Measurements from ENCODE around the gene NRG3. TPM values are rescaled to one million over a fixed set of nuclear protein-coding genes. Genes with fewer than 3 reads are reported as not detected.

NRG3 gene
- total and polyA plus RNA-seq, 11 donors: 0.11 to 0.41 (median 0.27) TPM; not detected in 7

- H3K27me3 ChIP-seq: no peaks in the 10 kb centered on the region
- no peak overlapping the region for H3K4me3 ChIP-seq
- H3K9me3 ChIP-seq: no peaks in the 10 kb centered on the region
- DNase-seq: no peak
- H3K36me3 ChIP-seq: no peaks in the 10 kb centered on the region
- TF ChIP-seq CTCF (IDR thresholded peaks at IDR 0.05) (no peak), POLR2A (IDR thresholded peaks at IDR 0.05) (no peak)
- H3K4me1 ChIP-seq: no peaks in the 10 kb centered on the region
- 86 to 90% (median 88%) methylated on average over 7 of the region's 7 CpGs for WGBS, 4 donors
- H3K27ac ChIP-seq: no peak overlapping the region
- intact Hi-C loops (cut with DNase I): no loop called here
- no peak for ATAC-seq
These were observed 940.7 kb downstream of the NRG3 start for GRCh38 chr10:82815680-82816079.

GRCh38 chr10:82817676-82818422, 942.9 kb downstream of the NRG3 start:
- ATAC-seq: no peak
- no peak for TF ChIP-seq CTCF (IDR thresholded peaks at IDR 0.05)
- no peak for TF ChIP-seq POLR2A (IDR thresholded peaks at IDR 0.05)
- Histone ChIP-seq H3K27me3 (no peaks in the 10 kb centered on the region), H3K27ac (no peak overlapping the region), H3K4me3 (no peak overlapping the region), H3K9me3 (no peaks in the 10 kb centered on the region), H3K4me1 (no peaks in the 10 kb centered on the region), H3K36me3 (no peaks in the 10 kb centered on the region)
- 88 to 94% (median 91%) methylated on average over 6 of the region's 6 CpGs for WGBS, 4 donors
- DNase-seq: no peak
- intact Hi-C loops (cut with DNase I): no loop called here

- H3K9me3 ChIP-seq: no peaks in the 10 kb centered on the region
- H3K4me1 ChIP-seq: no peaks in the 10 kb centered on the region
- intact Hi-C loops (cut with DNase I): no loop called here
- DNase-seq: no peak
- no peak for ATAC-seq
- WGBS, 4 donors: 46 to 59% (median 51%) methylated on average over 2 of the region's 2 CpGs
- no peaks in the 10 kb centered on the region for H3K36me3 ChIP-seq
- TF ChIP-seq CTCF (IDR thresholded peaks at IDR 0.05) (no peak), POLR2A (IDR thresholded peaks at IDR 0.05) (no peak)
- H3K4me3 ChIP-seq: no peak overlapping the region
- H3K27me3 ChIP-seq: peaks cover 0 to 2% (median 0%) of the 10 kb centered on the region in 9 donors
- H3K27ac ChIP-seq: no peak overlapping the region
These were observed 946.0 kb downstream of the NRG3 start for GRCh38 chr10:82821043-82821442.

- DNase-seq: no peak
- peaks cover 0 to 2% (median 0%) of the 10 kb centered on the region in 9 donors for H3K27me3 ChIP-seq
- WGBS, 4 donors: 89 to 100% (median 97%) methylated on average over 1 of the region's 1 CpG
- ATAC-seq: no peak
- no peak for TF ChIP-seq POLR2A (IDR thresholded peaks at IDR 0.05)
- H3K4me3 ChIP-seq: no peak overlapping the region
- no peak overlapping the region for H3K27ac ChIP-seq
- H3K4me1 ChIP-seq: no peaks in the 10 kb centered on the region
- H3K36me3 ChIP-seq: no peaks in the 10 kb centered on the region
- intact Hi-C loops (cut with DNase I): no loop called here
- H3K9me3 ChIP-seq: no peaks in the 10 kb centered on the region
These were observed 951.1 kb downstream of the NRG3 start for GRCh38 chr10:82826132-82826531.

GRCh38 chr10:82827901-82828300, 952.9 kb downstream of the NRG3 start:
- Histone ChIP-seq H3K27me3 (peaks cover 0 to 2% (median 0%) of the 10 kb centered on the region in 9 donors), H3K4me3 (no peak overlapping the region), H3K27ac (no peak overlapping the region), H3K9me3 (no peaks in the 10 kb centered on the region), H3K36me3 (no peaks in the 10 kb centered on the region), H3K4me1 (no peaks in the 10 kb centered on the region)
- intact Hi-C loops (cut with DNase I): no loop called here
- DNase-seq (no peak), ATAC-seq (no peak)
- 67 to 85% (median 78%) methylated on average over 4 of the region's 4 CpGs for WGBS, 4 donors
- TF ChIP-seq CTCF (IDR thresholded peaks at IDR 0.05) (no peak), POLR2A (IDR thresholded peaks at IDR 0.05) (no peak)
